Gastrocnemius medialis (tissue), 4 donors: Measurements from ENCODE around the gene TRAK1.

Experiments
- CTCF ChIP-seq, 5 experiments: fragments of 450-650 bp in 3 of 5; fragments of 200-600 bp in 2 of 5; sonication (generic) in 2 of 5; IDR thresholded peaks in 4 of 5; conservative IDR thresholded peaks in 1 of 5; 1 replicate in 4 of 5; 2 replicates in 1 of 5; pipeline ENCODE4 v1.5.1; 2016 to 2019; ENCODE audit warnings: antibody characterized with exemption in 5 of 5, mild to moderate bottlenecking in 3 of 5, moderate library complexity in 3 of 5
- POLR2A ChIP-seq, 2 donors: fragments of 450-650 bp; IDR thresholded peaks; one replicate each; pipeline ENCODE4 v1.6.1; 2017; ENCODE audit warnings: antibody characterized with exemption in 2 of 2, mild to moderate bottlenecking in 2 of 2, moderate library complexity in 2 of 2

- TF ChIP-seq CTCF (IDR thresholded peaks at IDR 0.05 in 4 of 5, conservative IDR thresholded peaks at IDR 0.05 in 1 of 5) (no peak), POLR2A (IDR thresholded peaks at IDR 0.05) (no peak)
These were observed 42.5 kb downstream of the TRAK1 start for GRCh38 chr3:42133500-42134298.
